Erythroblast (primary cell): ENCODE data around the gene CCDC73.

ENCODE experiments used
- GATA1 ChIP-seq: IDR thresholded peaks from 2 replicates; pipeline ENCODE4 v1.6.1; 2011; ENCODE audit warnings: low read depth, mild to moderate bottlenecking, control low read depth, low read length, moderate library complexity
- POLR2A ChIP-seq: IDR thresholded peaks from 2 replicates; pipeline ENCODE4 v1.6.1; 2011; ENCODE audit warnings: mild to moderate bottlenecking, low read length

GRCh38 chr11:32580967-32581366 is 213.5 kb downstream of the CCDC73 start:
- no peak for TF ChIP-seq POLR2A
- TF ChIP-seq GATA1 = no peak
